GM12891 (cell line): ENCODE measurements around the gene CORT. TPM values are rescaled to one million over a fixed set of nuclear protein-coding genes. Genes with fewer than 3 reads are reported as not detected.
"Not testable (repeated sequence)": the region's sequence is repeated elsewhere in the genome, so short reads cannot be mapped to it uniquely, and the experiment has no call there.

ENCODE experiments used
- DNase-seq: peaks from one replicate; pipeline ENCODE4 v3.0.0; 2011; ENCODE audit warnings: low spot score; ENCODE audit not compliant: insufficient read length
- FAIRE-seq: peaks from 2 replicates; lab custom pipeline; 2011; peaks lifted over from hg19 to GRCh38; lab: Jason Lieb, UNC
- PAX5 ChIP-seq: IDR thresholded peaks from 2 replicates; pipeline ENCODE4 v1.6.1; 2011; ENCODE audit warnings: low read length, moderate library complexity, mild to moderate bottlenecking; ENCODE audit not compliant: insufficient read depth, severe bottlenecking
- POLR2A ChIP-seq: IDR thresholded peaks from 2 replicates; pipeline ENCODE4 v1.6.1; 2011; ENCODE audit warnings: low read depth, low read length, control low read depth
- POLR2AphosphoS5 ChIP-seq: IDR thresholded peaks from 2 replicates; pipeline ENCODE4 v1.6.1; 2011; ENCODE audit warnings: low read depth, low read length, control low read depth
- POU2F2 ChIP-seq: IDR thresholded peaks from 2 replicates; pipeline ENCODE4 v1.6.1; 2011; ENCODE audit warnings: low read depth, mild to moderate bottlenecking, control low read depth, low read length, moderate library complexity
- SPI1 ChIP-seq: IDR thresholded peaks from 2 replicates; pipeline ENCODE4 v1.6.1; 2011; ENCODE audit warnings: low read depth, low read length, control low read depth
- TAF1 ChIP-seq: IDR thresholded peaks from 2 replicates; pipeline ENCODE4 v1.6.1; 2011; ENCODE audit warnings: low read depth, low read length, control low read depth
- polyA plus RNA-seq: library from polyadenylated mRNA; unstranded; fragments of >200 nt; gene quantifications from one replicate; pipeline ENCODE4 v1.2.1, GENCODE V29; 2012; ENCODE audit warnings: low read depth, missing spikeins, inconsistent platforms; ENCODE audit not compliant: missing spikeins

Gene CORT, protein sequence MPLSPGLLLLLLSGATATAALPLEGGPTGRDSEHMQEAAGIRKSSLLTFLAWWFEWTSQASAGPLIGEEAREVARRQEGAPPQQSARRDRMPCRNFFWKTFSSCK
- 0.32 TPM for polyA plus RNA-seq

DNA sequence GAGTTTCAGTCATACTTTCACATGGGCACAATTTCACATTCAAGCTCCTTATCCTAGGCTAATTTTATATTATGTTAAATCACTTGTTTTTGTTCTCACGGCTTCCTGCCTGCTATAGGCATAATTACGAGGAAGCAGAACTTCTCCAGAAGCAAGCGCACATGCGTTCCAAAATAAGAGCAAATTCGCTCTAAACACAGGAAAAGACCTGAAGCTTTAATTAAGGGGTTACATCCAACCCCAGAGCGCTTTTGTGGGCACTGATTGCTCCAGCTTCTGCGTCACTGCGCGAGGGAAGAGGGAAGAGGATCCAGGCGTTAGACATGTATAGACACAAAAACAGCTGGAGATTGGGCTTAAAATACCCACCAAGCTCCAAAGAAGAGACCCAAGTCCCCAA is at the start of gene CORT:
CORT (plus strand) TSS at position 281 of the 400 bp plus-strand sequence. CDS start 193 bp downstream, outside the sequence.
- no peak for DNase-seq
- FAIRE-seq = no peak
- TF ChIP-seq PAX5 (no peak), POU2F2 (no peak), TAF1 (no peak), POLR2A (no peak)

DNA sequence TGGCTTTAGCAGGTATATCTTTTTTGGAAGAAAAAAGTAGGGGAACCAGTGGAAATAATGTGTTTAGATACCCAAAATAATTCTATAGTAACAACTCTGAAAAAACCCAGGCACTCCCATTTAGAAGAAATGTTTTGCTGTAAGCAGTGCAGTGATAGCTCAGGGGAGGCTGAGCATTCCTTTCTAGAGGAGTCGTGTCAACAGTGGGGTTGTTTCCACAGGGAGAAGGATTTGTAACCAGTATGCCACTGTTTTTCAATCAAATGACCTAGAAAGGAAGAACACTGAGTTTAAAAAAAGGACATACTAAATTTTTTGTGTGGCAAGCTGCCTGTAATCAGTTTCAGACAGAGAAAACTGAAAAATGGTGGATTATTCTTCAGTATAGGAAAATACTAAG is 48.5 kb upstream of the CORT start:
- DNase-seq (no peak), FAIRE-seq (no peak)
- no peak for TF ChIP-seq POLR2AphosphoS5
- TF ChIP-seq POU2F2 = no peak
- no peak for TF ChIP-seq POLR2A
- no peak for TF ChIP-seq TAF1
- TF ChIP-seq SPI1 = no peak
- TF ChIP-seq PAX5 = no peak

DNA sequence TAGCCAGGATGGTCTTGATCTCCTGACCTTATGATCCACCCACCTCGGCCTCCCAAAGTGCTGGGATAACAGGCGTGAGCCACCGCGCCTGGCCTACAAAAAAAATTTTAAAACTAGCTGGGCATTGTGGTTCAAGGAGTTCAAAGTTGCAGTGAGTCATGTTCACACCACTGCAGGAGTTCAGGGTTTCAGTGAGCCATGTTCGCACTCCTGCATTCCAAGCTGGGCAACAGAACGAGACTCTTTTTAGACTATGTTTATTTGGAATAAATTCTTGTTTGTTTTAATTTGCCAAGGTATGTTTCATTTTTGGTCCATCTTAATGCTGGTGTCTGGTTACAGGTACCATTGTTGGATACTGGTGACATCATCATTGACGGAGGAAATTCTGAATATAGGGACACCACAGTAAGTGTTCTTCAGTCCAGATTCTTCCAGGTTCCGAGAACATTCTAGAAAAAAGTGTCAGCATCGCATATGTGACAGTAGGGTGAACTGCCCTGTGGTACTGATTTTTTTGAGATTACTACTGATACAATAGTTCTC is 47.0 kb upstream of the CORT start:
- DNase-seq (no peak), FAIRE-seq (no peak)
- no peak for TF ChIP-seq POU2F2
- no peak for TF ChIP-seq TAF1
- TF ChIP-seq PAX5 = no peak
- TF ChIP-seq POLR2AphosphoS5 = no peak
- no peak for TF ChIP-seq SPI1

DNA sequence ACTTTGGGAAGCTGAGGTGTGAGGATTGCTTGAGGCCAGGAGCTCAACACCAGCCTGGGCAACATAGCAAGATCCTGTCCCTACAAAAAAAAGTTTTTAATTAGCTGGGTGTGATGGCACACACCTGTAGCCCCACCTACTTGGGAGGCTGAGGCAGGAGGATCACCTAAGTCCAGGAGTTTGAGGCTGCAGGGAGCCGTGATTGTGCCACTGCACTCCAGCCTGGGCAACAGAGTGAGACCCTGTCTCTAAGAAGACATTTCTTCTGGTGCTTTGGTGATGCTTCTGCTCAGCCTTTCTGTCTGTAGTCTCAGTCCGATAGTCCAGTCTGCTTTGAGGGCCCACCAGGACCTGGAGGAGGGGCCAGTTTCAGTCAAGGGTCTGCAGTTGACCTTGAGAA is 42.6 kb upstream of the CORT start:
- no peak for TF ChIP-seq PAX5
- TF ChIP-seq TAF1 = no peak
- no peak for TF ChIP-seq SPI1
- TF ChIP-seq POLR2A = no peak
- TF ChIP-seq POU2F2 = no peak
- no peak for TF ChIP-seq POLR2AphosphoS5
- FAIRE-seq (no peak), DNase-seq (no peak)

DNA sequence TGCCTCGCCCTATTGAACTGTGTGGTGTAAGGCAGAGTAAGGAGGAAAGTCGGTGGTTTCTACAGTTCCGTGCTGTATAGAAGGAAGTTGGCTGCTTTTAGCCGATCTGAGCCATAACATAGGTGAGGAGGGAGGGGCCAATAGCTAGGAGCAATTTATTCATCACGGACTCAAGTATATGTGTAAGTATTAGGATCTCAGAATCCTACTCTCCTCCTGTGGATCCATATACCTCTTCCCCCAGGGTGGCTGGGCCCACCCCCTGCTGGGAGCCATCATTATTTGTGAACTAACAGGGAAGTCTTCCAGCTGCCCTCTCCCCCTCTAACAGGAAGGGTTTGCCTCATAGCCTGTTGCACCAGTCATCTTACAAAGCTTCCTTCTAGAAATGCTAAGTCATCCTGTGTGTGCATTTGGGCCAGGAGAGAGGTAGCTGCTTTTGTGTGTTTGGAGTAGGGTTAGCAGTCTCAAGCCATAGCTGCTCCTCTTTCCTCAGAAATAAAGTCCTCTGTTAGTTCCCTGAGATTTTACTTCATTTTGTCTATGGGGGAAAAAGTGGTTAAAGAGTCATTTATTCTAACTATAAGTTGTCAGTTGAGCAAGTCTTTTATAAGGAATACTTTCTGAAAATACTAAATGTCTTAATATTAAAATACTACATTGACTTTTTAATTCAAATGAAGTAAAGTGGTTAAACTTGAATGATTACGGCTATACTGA is 34.5 kb upstream of the CORT start:
- DNase-seq (no peak), FAIRE-seq (no peak)
- no peak for TF ChIP-seq POLR2AphosphoS5
- TF ChIP-seq TAF1 = no peak
- no peak for TF ChIP-seq POLR2A
- TF ChIP-seq PAX5 = no peak

DNA sequence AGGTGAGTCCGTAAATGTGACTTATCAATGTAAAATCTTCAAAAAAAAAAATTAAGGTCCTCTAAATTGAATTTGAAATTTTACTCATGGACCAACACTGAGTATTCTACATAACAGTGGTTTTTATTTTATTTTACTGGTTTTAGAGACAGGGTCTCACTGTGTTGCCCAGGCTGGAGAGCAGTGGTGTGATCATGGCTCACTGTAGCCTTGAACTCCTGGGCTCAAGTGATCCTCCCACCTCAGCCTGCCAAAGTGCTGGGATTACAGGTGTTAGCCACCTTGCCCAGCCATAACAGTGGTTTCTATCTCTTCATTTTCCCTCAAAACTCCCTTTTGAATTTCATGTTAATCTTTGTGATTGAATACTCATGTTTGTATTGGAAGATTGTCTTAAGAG is 33.9 kb upstream of the CORT start:
- FAIRE-seq, DNase-seq: not testable (repeated sequence)

DNA sequence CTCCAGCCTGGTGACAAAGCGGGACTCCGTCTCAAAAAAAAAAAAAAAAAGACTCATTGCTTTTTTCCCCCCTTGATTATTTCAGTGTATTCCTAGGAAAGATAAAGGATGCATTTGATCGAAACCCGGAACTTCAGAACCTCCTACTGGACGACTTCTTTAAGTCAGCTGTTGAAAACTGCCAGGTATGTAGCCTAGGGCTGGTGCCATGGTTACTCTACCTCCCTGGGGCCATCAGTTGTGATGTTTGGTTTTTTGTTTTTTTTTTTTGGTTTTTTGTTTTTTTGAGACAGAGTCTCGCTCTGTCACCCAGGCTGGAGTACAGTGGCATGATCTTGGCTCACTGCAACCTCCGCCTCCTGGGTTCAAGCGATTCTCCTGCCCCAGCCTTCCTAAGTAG is 31.1 kb upstream of the CORT start:
- FAIRE-seq, DNase-seq: not testable (repeated sequence)

DNA sequence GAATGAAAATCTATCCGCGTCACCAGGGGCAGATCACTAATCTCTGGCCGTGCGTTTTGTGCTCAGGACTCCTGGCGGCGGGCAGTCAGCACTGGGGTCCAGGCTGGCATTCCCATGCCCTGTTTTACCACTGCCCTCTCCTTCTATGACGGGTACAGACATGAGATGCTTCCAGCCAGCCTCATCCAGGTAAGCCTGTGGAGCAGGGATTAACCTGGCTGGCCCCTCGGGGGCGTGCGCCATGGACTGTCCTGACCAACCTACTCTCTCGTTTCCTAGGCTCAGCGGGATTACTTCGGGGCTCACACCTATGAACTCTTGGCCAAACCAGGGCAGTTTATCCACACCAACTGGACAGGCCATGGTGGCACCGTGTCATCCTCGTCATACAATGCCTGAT is 30.5 kb upstream of the CORT start:
- no peak for DNase-seq
- TF ChIP-seq POU2F2 = no peak
- no peak for TF ChIP-seq SPI1
- no peak for TF ChIP-seq POLR2AphosphoS5
- no peak for TF ChIP-seq PAX5
- TF ChIP-seq POLR2A = no peak
- no peak for TF ChIP-seq TAF1
- FAIRE-seq = no peak

DNA sequence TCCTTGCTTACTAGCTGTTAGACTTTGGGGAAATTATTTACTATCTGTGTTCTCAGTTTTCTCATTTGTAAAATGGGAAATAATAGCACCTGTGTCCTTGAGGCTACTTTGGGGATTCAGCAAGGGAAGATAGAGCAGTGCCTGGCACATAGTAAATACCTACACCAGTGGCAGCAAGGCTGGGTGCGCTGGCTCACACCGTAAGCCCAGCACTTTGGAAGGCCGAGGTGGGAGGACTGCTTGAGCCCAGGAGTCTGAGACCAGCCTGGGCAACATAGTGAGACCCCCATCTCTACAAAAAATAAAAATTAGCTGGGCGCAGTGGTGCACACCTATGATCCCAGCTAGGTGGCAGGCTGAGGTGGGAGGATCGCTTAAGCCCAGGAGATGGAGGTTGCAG is 28.2 kb upstream of the CORT start:
- TF ChIP-seq TAF1 (no peak), POU2F2 (no peak), POLR2A (no peak), SPI1 (no peak), PAX5 (no peak), POLR2AphosphoS5 (no peak)
- no peak for DNase-seq
- FAIRE-seq = no peak

DNA sequence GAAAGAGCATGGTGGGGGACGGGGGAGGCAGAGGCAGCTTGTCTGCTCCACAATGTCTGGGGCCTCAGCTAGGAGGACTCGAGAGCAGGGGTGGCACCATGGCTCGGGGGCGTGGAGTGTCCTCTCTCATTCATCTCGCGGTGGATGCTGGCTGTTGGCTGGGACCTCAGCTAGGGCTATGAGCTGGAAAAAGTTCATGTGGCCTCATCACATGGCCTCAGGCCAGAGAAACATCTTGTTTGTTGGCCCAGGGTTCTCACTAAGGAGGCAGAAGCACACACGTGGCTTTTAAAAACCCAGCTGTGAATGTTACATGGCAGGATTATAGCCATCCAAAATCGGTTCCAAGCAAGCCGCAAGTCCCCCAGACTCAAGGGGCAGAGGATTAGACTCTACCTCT is 25.8 kb upstream of the CORT start:
- FAIRE-seq (no peak), DNase-seq (no peak)
- TF ChIP-seq POLR2AphosphoS5 = no peak
- no peak for TF ChIP-seq PAX5
- no peak for TF ChIP-seq TAF1
- TF ChIP-seq SPI1 = no peak
- TF ChIP-seq POLR2A = no peak
- TF ChIP-seq POU2F2 = no peak
